ENCODE results near the gene FGF6. TPM values are rescaled to one million over a fixed set of nuclear protein-coding genes. Genes with fewer than 3 reads are reported as not detected.
"Not testable (repeated sequence)": the region's sequence is repeated elsewhere in the genome, so short reads cannot be mapped to it uniquely, and the experiment has no call there.

FGF6 gene
- total RNA-seq, 1 donor from 2014 or later: not detected

DNA sequence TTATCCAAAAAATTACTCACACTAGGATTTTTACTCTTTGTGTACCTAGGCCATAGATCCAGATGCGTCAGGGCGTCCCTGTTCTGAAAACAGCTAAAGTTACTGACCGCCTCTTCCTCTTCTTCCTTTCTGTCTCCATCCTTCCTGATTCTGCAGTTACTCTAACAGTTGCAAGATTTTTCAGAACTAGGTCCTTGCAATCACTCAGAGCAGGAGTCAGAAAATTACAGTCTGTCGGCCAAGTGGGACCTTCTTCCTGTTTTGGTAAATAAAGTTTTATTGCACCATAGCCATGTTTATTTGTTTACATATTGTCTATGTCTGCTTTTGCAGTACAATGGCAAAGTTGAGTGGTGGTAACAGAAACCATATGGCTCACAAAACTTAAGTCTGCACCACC is 25.6 kb upstream of the FGF6 start:
- Histone ChIP-seq H3K36me3 (no peaks in the 10 kb centered on the region), H3K9me3 (no peaks in the 10 kb centered on the region), H3K4me3 (no peak overlapping the region), H3K4me1 (no peaks in the 10 kb centered on the region), H3K27me3 (no peaks in the 10 kb centered on the region), H3K27ac (no peak overlapping the region)
- TF ChIP-seq, protein P1, sequence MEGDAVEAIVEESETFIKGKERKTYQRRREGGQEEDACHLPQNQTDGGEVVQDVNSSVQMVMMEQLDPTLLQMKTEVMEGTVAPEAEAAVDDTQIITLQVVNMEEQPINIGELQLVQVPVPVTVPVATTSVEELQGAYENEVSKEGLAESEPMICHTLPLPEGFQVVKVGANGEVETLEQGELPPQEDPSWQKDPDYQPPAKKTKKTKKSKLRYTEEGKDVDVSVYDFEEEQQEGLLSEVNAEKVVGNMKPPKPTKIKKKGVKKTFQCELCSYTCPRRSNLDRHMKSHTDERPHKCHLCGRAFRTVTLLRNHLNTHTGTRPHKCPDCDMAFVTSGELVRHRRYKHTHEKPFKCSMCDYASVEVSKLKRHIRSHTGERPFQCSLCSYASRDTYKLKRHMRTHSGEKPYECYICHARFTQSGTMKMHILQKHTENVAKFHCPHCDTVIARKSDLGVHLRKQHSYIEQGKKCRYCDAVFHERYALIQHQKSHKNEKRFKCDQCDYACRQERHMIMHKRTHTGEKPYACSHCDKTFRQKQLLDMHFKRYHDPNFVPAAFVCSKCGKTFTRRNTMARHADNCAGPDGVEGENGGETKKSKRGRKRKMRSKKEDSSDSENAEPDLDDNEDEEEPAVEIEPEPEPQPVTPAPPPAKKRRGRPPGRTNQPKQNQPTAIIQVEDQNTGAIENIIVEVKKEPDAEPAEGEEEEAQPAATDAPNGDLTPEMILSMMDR (IDR thresholded peaks at IDR 0.05): no peak
- no peak for DNase-seq (ENCODE audit: low spot score in 2 of 2)
- intact Hi-C loops (cut with DNase I): no loop called here

DNA sequence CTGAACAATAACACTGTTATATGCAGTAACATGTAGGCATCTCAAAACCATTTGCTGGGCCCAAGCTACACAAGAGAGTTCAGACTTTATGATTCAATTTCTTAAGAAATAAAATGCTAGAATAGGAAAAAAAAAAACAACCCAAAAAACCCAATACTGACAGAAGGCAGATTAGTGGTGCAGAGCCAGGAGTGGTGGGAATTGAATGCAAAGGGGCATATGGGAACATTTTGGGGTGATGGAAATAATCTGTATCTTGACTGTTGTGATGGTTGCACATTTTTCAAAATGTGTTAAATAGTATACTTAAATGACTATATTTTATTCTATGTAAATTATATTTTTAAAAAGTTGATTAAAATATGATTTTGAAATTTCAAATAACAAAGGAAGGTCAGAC is 23.4 kb upstream of the FGF6 start:
- no peaks in the 10 kb centered on the region for H3K4me1 ChIP-seq
- no peaks in the 10 kb centered on the region for H3K27me3 ChIP-seq
- no peak overlapping the region for H3K27ac ChIP-seq
- TF ChIP-seq, protein P1 (IDR thresholded peaks at IDR 0.05): no peak
- intact Hi-C loops (cut with DNase I): no loop called here
- no peaks in the 10 kb centered on the region for H3K9me3 ChIP-seq
- no peaks in the 10 kb centered on the region for H3K36me3 ChIP-seq
- no peak overlapping the region for H3K4me3 ChIP-seq
- no peak for DNase-seq (ENCODE audit: low spot score in 2 of 2)

DNA sequence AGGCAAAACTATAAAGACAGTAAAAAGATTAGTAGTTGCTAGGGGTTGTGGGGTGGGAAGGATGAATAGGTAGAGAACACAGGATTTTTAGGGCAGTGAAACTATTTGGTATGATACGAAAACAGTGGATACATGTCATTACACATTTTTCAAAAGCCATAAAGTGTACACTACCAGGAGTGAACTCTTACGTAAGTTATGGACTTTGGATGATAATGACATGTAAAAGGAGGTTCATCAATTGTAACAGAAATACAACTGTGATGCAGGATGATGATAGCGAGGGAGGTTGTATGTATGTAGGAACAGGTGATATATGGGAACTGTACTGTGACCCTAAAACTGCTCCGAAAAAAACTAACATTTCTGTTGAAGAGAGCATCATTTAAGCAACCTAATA is 15.1 kb upstream of the FGF6 start:
- no peak overlapping the region for H3K4me3 ChIP-seq
- H3K27me3 ChIP-seq: no peaks in the 10 kb centered on the region
- no peak overlapping the region for H3K27ac ChIP-seq
- H3K9me3 ChIP-seq: no peaks in the 10 kb centered on the region
- DNase-seq (ENCODE audit: low spot score in 2 of 2): no peak
- no peaks in the 10 kb centered on the region for H3K36me3 ChIP-seq
- H3K4me1 ChIP-seq: no peaks in the 10 kb centered on the region
- TF ChIP-seq, protein P1 (IDR thresholded peaks at IDR 0.05): no peak
- intact Hi-C loops (cut with DNase I): no loop called here

DNA sequence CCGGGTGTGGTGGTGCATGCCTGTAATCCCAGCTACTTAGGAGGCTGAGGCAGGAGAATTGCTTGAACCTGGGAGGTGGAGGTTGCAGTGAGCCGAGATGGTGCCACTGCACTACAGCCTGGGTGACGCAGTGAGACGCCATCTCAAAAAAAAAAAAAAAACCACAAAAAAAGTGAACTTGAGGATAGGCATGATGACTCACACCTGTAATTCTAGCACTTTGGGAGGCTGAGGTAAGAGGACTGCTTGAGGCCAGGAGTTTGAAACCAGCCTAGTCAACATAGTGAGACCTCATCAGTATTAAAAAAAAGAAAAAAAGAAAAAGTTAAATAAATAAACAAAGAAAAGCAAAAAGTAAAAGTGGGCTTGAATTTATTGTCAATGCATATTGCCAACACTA is 10.2 kb upstream of the FGF6 start:
- DNase-seq (ENCODE audit: low spot score in 2 of 2); H3K36me3 ChIP-seq; intact Hi-C loops (cut with DNase I); H3K27me3 ChIP-seq; H3K27ac ChIP-seq; H3K4me1 ChIP-seq; H3K4me3 ChIP-seq; H3K9me3 ChIP-seq: not testable (repeated sequence)

DNA sequence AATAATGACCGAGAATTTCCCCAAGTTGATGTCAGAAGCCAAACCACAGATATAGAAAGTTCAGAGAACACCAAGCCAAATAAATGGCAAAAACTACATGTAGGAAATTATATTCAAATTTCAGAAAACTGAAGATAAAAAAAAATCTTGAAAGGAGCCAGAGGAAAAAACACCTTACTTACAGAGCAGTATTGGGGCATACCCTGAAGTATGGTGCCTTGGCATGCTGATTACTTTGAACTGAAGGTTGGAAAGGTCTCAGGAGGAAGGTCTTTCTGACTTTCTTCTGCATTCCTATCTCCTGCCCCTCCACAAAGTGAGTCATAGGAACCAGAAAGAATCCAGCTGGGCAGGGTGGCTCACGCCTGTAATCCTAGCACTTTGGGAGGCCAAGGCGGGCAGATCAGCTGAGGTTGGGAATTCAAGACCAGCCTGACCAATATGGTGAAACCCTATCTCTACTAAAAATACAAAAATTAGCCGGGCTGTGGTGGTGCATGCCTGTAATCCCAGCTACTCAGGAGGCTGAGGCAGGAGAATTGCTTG is 8.8 kb upstream of the FGF6 start:
- DNase-seq (ENCODE audit: low spot score in 2 of 2): no peak
- no peak overlapping the region for H3K4me3 ChIP-seq
- H3K36me3 ChIP-seq: no peaks in the 10 kb centered on the region
- H3K4me1 ChIP-seq: no peaks in the 10 kb centered on the region
- no peaks in the 10 kb centered on the region for H3K9me3 ChIP-seq
- TF ChIP-seq, protein P1 (IDR thresholded peaks at IDR 0.05): no peak
- intact Hi-C loops (cut with DNase I): no loop called here
- no peak overlapping the region for H3K27ac ChIP-seq
- H3K27me3 ChIP-seq: no peaks in the 10 kb centered on the region

DNA sequence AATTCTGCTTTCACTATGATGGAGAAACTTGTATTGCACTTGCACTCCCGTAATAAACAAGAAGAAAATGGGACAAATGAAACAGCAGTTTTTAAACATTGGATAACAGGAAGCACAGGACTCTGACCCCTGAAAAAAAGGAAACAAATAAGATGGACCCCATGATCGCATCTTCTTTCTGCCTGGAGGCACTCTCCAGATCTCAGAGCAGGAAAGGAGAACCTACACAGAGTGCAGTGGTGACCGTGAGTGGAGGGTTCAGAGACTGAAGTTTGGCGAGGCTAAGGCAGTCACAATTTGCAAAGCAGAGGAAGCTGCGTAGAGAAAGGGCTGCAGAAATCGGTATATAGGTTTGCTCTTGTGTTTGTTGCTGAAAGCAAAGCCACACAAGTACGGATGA is 6.1 kb upstream of the FGF6 start:
- Histone ChIP-seq H3K27me3 (no peaks in the 10 kb centered on the region), H3K4me1 (no peaks in the 10 kb centered on the region), H3K4me3 (no peak overlapping the region), H3K36me3 (no peaks in the 10 kb centered on the region), H3K9me3 (no peaks in the 10 kb centered on the region), H3K27ac (no peak overlapping the region)
- TF ChIP-seq, protein P1 (IDR thresholded peaks at IDR 0.05): no peak
- no peak for DNase-seq (ENCODE audit: low spot score in 2 of 2)
- intact Hi-C loops (cut with DNase I): no loop called here
